ENCODE results near the gene NHEJ1. TPM values are rescaled to one million over a fixed set of nuclear protein-coding genes. Genes with fewer than 3 reads are reported as not detected.
A peak's percentile ranks its signal among the peaks of the same experiment; 100 is the strongest.

The NHEJ1 gene
- total RNA-seq, 1 donor from 2014 or later, result 17.7 TPM

DNA sequence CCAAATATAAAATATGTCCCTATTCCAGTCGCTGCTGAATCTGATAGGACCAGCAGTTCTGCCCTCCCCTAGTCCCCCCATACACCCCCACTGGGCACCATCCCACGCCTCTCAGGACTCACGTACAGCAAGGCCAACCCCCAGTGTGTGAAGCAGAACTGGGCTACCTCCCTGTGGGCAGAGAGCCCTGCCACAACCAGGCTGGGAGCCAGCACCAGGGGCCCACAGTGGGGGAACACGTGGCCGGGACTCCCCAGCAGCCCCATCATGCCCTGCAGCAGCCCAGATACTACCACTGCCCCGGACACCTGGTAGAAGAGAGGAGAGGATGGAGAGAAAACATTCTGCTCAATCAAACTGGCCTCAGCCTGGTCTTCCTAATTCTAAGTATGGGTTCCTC, 7.9 kb upstream of the NHEJ1 start:
- intact Hi-C loops (cut with DNase I), result loop anchor here (5.0 to 10.0 kb wide), 2 partner anchors 129 to 216 kb away; partner anchors contain the start of gene DNPEP
- peaks cover 0 to 13% of the 10 kb centered on the region in 2 donors for H3K36me3 ChIP-seq

DNA sequence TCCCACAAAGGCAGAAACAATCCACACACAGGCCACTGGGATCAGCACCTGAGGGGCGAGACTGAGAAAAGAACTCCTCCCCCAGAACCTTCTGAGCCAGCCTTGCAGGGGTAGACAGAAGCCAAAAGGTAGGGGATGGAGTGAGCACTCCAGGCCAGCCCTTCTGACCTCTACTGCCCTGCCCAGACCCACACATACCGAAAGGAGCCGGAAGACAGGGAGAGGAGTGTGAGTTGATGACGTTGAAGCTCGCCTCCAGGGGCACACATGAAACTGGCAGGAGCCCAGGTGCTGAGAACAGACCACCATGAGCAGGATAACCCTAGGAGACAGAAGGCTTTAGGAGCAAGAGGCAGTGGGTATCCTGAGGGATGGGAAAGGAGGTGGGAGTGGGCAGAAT, 7.4 kb upstream of the NHEJ1 start:
- Histone ChIP-seq H3K4me3 (no peak overlapping the region), H3K36me3 (peaks cover 0 to 7% of the 10 kb centered on the region in 2 donors), H3K9me3 (no peaks in the 10 kb centered on the region), H3K4me1 (no peaks in the 10 kb centered on the region), H3K27me3 (no peaks in the 10 kb centered on the region), H3K27ac (no peak overlapping the region)
- peak in 1 of 2 donors; percentile 62 for DNase-seq (ENCODE audit: extremely low spot score in 2 of 2)
- intact Hi-C loops (cut with DNase I), result loop anchor here (5.0 to 10.0 kb wide), 2 partner anchors 129 to 217 kb away; partner anchors contain the start of gene DNPEP
- TF ChIP-seq, protein P1, sequence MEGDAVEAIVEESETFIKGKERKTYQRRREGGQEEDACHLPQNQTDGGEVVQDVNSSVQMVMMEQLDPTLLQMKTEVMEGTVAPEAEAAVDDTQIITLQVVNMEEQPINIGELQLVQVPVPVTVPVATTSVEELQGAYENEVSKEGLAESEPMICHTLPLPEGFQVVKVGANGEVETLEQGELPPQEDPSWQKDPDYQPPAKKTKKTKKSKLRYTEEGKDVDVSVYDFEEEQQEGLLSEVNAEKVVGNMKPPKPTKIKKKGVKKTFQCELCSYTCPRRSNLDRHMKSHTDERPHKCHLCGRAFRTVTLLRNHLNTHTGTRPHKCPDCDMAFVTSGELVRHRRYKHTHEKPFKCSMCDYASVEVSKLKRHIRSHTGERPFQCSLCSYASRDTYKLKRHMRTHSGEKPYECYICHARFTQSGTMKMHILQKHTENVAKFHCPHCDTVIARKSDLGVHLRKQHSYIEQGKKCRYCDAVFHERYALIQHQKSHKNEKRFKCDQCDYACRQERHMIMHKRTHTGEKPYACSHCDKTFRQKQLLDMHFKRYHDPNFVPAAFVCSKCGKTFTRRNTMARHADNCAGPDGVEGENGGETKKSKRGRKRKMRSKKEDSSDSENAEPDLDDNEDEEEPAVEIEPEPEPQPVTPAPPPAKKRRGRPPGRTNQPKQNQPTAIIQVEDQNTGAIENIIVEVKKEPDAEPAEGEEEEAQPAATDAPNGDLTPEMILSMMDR (IDR thresholded peaks at IDR 0.05), result no peak
- TF ChIP-seq POLR2A (IDR thresholded peaks at IDR 0.05), result no peak
- no peak for TF ChIP-seq POLR2AphosphoS5 (IDR thresholded peaks at IDR 0.05; ENCODE audit: insufficient read depth in 1 of 2, low read depth in 1 of 2)

More for the DNA sequence above, 7.9 kb upstream of the NHEJ1 start:
- TF ChIP-seq POLR2A (IDR thresholded peaks at IDR 0.05) (no peak), POLR2AphosphoS5 (IDR thresholded peaks at IDR 0.05; ENCODE audit: insufficient read depth in 1 of 2, low read depth in 1 of 2) (no peak)
- TF ChIP-seq, protein P1 (IDR thresholded peaks at IDR 0.05), result no peak
- DNase-seq (ENCODE audit: extremely low spot score in 2 of 2), result peak in 1 of 2 donors; percentile 76
- H3K27me3 ChIP-seq, result no peaks in the 10 kb centered on the region
- H3K4me3 ChIP-seq, result no peak overlapping the region
- H3K9me3 ChIP-seq, result no peaks in the 10 kb centered on the region
- no peaks in the 10 kb centered on the region for H3K4me1 ChIP-seq
- H3K27ac ChIP-seq, result no peak overlapping the region

DNA sequence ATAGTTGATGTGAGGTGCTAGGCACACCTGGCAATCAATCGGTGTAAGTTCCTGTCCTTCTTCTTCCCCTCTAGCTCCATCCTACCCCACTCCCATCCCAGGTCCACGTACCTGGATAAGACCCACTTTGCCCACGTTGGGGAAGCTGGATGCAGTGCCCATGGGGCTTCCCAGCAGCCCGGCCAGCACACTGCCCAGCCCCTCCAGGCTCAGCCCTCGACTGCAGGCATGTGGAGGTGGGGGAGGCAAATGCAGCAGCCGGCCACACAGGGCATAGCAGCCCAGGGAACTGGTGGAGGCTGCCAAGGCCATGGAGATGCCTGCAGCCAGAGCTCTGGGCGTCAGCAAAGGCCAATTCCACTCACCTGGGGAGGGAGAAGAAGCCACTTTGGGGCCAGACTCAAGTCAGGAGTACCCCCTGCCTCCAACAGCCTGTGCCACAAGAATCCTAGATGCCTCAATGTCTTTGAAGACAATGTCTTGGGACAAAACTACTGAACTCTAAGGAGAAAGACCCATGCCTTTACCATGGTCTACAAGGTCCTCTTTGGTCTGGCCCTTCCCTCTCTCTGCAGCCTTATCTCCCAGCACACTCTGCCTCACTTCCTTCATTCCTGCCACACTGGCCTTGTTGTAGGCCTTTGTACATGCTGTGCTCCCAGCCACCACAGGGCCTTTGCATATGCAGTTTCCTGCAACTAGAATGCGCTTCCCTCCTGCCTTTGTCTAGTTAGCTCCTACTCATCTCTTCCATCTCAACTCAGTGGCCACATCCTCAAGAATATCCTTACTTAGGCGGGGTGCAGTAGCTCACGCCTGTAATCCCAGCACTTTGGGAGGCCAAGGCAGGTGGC, 4.7 kb upstream of the NHEJ1 start:
- intact Hi-C loops (cut with DNase I), result loop anchor here (5.0 to 10.0 kb wide), 2 partner anchors 132 to 220 kb away; partner anchors contain the start of gene DNPEP
- no peak overlapping the region for H3K4me3 ChIP-seq
- no peak overlapping the region for H3K27ac ChIP-seq
- DNase-seq (ENCODE audit: extremely low spot score in 2 of 2), result peak in 1 of 2 donors; percentile 37
- TF ChIP-seq POLR2A (IDR thresholded peaks at IDR 0.05), result no peak
- TF ChIP-seq POLR2AphosphoS5 (IDR thresholded peaks at IDR 0.05; ENCODE audit: insufficient read depth in 1 of 2, low read depth in 1 of 2), result no peak
- TF ChIP-seq, protein P1 (IDR thresholded peaks at IDR 0.05), result no peak
- no peaks in the 10 kb centered on the region for H3K36me3 ChIP-seq
- peaks cover 8% of the 10 kb centered on the region for H3K4me1 ChIP-seq
- H3K9me3 ChIP-seq, result no peaks in the 10 kb centered on the region
- H3K27me3 ChIP-seq, result no peaks in the 10 kb centered on the region

DNA sequence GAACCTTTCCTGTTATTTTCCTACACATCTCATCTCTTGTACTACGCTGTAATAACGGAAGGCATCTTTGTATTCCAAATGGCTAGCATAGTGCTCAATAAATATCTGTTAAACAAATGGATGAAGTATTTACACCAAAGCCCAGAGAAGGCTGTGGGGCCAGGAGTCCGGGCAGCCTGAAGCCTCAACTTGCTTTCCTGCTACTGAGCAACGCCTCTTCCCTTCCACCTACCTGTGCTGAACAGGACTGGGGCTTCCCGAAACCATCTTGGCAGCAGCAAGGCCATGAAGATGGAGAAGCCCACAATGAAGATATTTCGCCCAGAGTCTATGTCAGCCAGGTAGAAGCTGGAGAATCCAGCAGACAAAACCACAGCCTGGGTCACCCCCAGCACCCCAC, 2.5 kb upstream of the NHEJ1 start:
- H3K9me3 ChIP-seq, result no peaks in the 10 kb centered on the region
- TF ChIP-seq POLR2A (IDR thresholded peaks at IDR 0.05) (no peak), POLR2AphosphoS5 (IDR thresholded peaks at IDR 0.05; ENCODE audit: insufficient read depth in 1 of 2, low read depth in 1 of 2) (no peak)
- TF ChIP-seq, protein P1 (IDR thresholded peaks at IDR 0.05), result no peak
- no peaks in the 10 kb centered on the region for H3K27me3 ChIP-seq

More for the DNA sequence above, 2.5 kb upstream of the NHEJ1 start:
- H3K4me3 ChIP-seq, result no peak overlapping the region
- intact Hi-C loops (cut with DNase I), result loop anchor here (10.0 kb wide), 1 partner anchor 222 kb away; the partner anchor contains the start of gene DNPEP
- no peak for DNase-seq (ENCODE audit: extremely low spot score in 2 of 2)
- H3K4me1 ChIP-seq, result peaks cover 20% of the 10 kb centered on the region
- no peak overlapping the region for H3K27ac ChIP-seq
- H3K36me3 ChIP-seq, result no peaks in the 10 kb centered on the region

All from vagina (tissue), 2 donors.